GM12801 (cell line): ENCODE results near the gene OAS2.

Experiments
- TF ChIP-seq, protein P1 (sequence below): IDR thresholded peaks from one replicate; pipeline ENCODE4 v1.5.1; 2011; ENCODE audit warnings: control low read depth; ENCODE audit not compliant: insufficient read length; ENCODE audit errors: extremely low read depth

OAS2 gene

DNA sequence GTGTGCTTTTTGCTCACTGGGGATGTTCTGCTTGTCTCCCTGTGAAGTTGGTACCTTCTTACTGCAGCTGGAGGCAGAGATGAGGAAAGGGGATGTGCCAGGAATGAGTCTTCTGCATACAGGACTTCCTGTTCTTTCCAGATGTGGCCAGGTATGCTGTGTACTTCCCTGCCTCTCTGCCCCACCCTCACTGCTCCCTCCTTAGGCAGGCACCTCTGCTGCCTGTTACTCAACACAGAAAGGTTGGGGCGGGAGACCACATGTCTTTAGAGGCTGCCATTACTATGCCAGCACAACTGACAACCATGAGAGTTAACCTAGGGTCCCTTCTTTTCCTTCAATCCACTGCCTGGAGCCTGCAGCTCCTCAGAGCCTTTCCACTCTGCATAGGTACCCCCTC lies 42.1 kb upstream of the OAS2 start:
- TF ChIP-seq, protein P1, sequence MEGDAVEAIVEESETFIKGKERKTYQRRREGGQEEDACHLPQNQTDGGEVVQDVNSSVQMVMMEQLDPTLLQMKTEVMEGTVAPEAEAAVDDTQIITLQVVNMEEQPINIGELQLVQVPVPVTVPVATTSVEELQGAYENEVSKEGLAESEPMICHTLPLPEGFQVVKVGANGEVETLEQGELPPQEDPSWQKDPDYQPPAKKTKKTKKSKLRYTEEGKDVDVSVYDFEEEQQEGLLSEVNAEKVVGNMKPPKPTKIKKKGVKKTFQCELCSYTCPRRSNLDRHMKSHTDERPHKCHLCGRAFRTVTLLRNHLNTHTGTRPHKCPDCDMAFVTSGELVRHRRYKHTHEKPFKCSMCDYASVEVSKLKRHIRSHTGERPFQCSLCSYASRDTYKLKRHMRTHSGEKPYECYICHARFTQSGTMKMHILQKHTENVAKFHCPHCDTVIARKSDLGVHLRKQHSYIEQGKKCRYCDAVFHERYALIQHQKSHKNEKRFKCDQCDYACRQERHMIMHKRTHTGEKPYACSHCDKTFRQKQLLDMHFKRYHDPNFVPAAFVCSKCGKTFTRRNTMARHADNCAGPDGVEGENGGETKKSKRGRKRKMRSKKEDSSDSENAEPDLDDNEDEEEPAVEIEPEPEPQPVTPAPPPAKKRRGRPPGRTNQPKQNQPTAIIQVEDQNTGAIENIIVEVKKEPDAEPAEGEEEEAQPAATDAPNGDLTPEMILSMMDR, result no peak

DNA sequence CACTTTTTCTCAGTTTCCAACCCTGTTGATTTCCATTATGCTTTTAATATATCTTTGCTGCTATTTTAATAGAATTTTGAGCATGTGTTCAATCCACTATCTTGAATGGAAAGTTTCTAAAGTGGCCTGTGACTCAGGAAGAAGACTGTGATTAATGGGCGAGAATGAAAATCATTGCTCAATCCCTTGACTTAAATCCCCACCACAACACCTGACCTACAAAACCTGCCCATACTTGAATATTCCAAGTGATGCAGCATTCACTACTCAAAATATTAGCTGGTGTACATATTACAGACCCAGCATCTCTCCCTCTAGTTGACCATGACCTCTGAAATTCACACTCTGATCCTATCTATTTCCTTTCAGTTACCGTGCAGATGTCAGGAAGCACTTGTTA lies 41.4 kb upstream of the OAS2 start:
- TF ChIP-seq, protein P1, result no peak

DNA sequence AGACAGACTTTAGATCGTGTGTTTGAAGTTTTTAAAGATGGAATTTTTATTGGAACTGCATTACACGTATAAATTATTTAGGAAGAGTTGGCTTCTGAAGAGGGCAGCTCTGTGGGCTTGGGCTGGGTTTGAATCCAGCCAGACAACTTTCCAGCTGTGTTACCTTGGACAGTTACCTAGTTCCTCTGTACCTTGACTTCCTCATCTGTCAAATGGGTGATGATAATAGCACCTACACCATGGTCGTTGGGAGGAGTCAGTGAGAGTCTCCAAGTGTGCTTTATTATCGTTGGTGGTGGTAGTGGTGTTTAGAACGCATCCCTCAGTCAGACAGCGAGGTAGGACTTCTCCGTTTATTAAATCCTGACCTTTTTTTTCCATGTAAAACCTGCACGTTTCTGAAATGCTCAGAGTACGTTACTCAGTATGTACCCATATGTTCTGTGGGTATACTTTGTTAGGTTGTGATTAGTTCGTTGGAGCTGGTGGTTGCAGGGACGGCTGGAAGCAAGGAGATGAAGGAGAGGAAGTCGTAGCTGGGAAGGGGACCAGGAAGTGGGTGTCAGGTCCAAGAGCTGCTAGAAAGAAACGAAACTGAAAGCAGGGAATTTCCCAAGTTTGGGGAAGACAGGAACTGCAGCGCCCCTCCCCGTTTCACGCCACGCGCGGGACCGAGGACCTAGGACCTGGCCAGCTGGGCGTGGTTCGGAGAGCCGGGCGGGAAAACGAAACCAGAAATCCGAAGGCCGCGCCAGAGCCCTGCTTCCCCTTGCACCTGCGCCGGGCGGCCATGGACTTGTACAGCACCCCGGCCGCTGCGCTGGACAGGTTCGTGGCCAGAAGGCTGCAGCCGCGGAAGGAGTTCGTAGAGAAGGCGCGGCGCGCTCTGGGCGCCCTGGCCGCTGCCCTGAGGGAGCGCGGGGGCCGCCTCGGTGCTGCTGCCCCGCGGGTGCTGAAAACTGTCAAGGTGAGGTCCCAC lies 40.3 kb upstream of the OAS2 start, which contains the start of gene OAS3:
Gene OAS3 (plus strand): TSS at position 734 of the 979 bp plus-strand sequence. CDS start 57 bp downstream, at position 791.
- TF ChIP-seq, protein P1, result no peak

DNA sequence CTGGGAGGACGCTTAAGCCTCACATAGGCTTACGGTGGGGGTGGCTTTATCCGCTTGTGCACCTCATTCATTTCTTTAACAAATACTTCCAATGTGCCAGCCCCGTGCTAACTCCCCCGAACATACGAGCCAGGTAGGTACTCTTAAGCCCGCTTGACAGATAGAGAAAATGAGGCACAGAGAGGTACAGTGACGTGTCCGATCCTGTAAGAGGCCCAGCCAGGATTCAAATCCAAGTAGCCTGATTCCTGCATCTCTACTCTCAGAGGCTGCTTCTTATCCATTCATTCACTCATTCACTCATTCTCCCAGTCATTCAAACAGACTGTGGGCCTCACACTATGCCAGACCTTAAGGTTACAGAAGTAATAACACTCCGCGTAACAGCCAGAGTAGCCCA lies 39.6 kb upstream of the OAS2 start:
- TF ChIP-seq, protein P1, result no peak

DNA sequence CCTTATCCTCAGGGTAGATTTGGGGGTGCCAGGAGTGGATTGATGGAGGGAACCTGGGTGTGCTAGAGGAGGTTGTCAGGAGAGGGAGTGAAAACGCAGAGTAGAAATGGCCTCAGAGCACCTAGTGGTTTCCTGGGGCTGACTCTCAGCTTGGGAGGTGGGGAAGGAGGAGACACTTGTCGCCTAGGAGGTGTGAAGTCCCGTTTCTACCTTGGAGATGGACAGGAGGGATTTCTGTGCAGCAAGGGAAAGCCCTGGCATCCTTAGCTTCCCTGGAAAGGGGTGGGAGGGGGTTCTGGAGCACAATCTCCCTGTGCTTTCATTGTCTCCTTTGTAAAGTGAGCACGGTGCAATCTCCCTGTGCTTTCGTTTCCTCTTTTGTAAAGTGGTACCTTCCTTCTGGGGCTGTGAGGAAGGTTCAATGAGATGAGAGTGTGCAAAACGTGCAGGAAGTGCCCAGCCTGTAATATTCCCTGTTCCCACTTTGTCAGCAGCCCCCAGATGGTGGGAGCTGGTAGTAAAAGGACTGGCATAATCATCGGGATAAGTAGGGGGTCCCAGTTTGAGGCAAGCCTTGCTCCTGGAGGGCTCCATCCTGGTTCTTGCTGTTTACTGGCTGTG lies 38.4 kb upstream of the OAS2 start:
- TF ChIP-seq, protein P1, result no peak

DNA sequence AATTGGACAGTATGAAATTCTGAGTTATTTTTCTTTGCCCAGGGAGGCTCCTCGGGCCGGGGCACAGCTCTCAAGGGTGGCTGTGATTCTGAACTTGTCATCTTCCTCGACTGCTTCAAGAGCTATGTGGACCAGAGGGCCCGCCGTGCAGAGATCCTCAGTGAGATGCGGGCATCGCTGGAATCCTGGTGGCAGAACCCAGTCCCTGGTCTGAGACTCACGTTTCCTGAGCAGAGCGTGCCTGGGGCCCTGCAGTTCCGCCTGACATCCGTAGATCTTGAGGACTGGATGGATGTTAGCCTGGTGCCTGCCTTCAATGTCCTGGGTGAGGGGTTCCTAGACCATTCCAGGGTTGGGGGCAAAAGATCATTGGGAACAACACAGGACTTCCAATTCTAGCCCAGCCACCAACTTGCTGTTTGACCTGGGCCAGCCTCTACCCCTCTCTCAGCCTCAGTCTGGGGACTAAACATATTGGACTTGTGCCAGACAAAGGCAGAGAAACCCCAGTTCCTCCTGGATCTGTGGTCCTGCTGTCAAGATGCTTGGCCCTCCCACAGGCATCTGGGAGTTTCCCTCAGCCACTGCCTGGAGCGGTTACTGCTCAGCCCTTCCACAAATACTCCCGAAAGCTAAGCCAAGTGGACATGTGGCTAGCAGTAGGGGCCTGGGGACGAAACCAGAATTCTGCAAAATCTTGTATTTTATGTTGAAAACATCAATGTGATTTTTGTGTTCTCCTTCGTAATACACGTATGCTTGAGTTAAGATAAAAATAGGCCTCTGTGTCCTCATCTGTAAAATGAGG lies 36.6 kb upstream of the OAS2 start:
- TF ChIP-seq, protein P1, result no peak

DNA sequence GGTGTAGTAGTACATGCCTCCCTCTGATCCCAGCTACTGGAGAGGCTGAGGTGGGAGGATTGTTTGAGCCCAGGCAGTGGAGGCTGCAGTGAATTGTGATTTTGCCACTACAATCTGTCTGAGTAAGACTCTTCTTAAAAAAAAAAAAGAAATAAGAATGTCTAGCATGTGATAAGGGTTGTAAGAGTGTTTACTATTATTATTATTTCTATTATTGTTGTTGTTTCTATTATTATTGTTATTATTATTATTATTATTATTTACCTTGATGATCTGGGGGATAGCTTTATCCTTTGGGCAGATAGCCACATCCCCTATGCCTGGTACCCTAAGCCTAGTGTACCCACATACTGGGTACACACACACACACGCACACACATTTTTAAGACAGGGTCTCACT lies 35.7 kb upstream of the OAS2 start:
- TF ChIP-seq, protein P1, result no peak
